ENCODE data around the gene HS6ST3.

HS6ST3 gene

DNA sequence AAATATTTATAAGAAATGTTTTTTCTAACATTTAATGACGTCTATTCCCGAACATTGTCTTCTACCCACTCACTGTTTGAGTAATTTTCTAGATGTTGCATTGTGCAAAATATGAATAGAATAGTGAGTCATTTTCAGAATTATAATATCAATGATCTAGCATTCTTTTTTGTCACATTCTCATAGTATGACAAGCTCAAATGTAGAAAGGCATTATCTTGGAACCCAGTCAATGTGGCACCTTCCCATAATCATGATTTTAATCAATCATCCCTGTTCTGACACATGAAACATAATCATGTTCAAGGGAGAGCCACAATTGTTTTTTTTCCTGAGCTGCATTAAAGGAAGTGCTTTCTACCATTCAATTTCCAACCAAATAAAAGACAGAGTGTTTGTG, 638.6 kb downstream of the HS6ST3 start:
- DNase-seq (ENCODE audit: insufficient read length) (no peak), FAIRE-seq (no peak)
- no peak for TF ChIP-seq TAF1 (IDR thresholded peaks at IDR 0.05; ENCODE audit: borderline replicate concordance, low read depth, low read length)

DNA sequence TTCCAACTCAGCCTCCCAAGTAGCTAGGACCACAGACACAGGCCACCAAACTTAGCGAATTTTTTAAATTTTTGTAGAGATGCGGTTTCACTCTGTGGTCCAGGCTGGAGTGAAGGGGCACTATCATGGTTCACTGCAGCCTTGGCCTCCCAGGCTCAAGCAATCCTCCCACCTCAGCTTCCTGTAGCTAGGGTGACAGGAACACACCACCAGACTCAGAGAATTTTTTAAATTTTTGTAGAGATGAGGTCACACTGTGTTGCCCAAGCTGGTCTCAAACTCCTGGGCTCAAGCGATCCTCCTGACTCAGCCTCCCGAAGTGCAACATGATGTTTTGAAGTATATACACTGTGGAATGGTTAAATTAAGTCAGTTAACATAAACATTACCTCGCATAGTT, 640.8 kb downstream of the HS6ST3 start:
- TF ChIP-seq POLR2A (IDR thresholded peaks at IDR 0.05; ENCODE audit: low read depth, low read length) = no peak
- TF ChIP-seq TAF1 (IDR thresholded peaks at IDR 0.05; ENCODE audit: borderline replicate concordance, low read depth, low read length) = no peak
- TF ChIP-seq POLR2AphosphoS5 (IDR thresholded peaks at IDR 0.05; ENCODE audit: low read depth, low read length) = no peak
- DNase-seq (ENCODE audit: insufficient read length) (no peak), FAIRE-seq (no peak)

DNA sequence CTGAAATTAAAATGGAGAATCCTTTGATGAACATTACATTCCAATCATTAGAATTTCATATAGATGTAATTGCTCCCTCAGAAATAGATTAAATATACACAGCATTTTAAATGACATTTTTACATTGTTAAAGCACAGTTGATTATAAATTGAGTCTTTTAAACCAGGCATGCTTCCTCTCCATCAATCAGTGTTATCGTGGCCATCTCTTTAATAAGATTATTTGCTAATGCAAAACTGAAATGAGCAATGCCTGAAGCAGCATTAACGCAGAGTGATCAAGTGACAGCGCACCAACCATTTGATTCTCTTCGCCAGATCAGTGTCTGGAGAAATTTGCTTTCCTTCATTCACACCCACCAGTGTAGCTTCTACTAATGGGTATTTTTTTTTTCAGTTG, 644.6 kb downstream of the HS6ST3 start:
- TF ChIP-seq POLR2AphosphoS5 (IDR thresholded peaks at IDR 0.05; ENCODE audit: low read depth, low read length) = no peak
- no peak for TF ChIP-seq POLR2A (IDR thresholded peaks at IDR 0.05; ENCODE audit: low read depth, low read length)
- no peak for TF ChIP-seq TAF1 (IDR thresholded peaks at IDR 0.05; ENCODE audit: borderline replicate concordance, low read depth, low read length)
- DNase-seq (ENCODE audit: insufficient read length) (no peak), FAIRE-seq (no peak)

DNA sequence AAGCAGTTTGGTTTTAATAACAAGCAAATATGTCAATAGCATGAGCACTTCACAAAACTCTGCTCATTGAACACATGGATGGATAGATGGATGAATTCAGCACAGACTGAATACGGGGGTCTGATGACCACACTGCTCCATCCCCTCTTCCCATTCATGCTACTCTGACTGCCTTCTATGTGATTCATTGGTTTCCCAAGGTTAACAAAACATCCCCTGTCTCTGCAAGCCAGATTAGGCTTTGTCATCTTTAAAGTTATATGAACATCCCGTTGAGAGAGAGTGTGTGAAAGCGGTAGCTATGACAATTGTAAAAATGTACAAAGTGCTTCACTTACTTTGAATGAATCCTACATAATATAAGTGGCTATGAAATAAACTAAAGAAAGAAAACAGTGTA, 651.9 kb downstream of the HS6ST3 start:
- FAIRE-seq = no peak
- TF ChIP-seq TAF1 (IDR thresholded peaks at IDR 0.05; ENCODE audit: borderline replicate concordance, low read depth, low read length) (no peak), POLR2AphosphoS5 (IDR thresholded peaks at IDR 0.05; ENCODE audit: low read depth, low read length) (no peak), POLR2A (IDR thresholded peaks at IDR 0.05; ENCODE audit: low read depth, low read length) (no peak)

DNA sequence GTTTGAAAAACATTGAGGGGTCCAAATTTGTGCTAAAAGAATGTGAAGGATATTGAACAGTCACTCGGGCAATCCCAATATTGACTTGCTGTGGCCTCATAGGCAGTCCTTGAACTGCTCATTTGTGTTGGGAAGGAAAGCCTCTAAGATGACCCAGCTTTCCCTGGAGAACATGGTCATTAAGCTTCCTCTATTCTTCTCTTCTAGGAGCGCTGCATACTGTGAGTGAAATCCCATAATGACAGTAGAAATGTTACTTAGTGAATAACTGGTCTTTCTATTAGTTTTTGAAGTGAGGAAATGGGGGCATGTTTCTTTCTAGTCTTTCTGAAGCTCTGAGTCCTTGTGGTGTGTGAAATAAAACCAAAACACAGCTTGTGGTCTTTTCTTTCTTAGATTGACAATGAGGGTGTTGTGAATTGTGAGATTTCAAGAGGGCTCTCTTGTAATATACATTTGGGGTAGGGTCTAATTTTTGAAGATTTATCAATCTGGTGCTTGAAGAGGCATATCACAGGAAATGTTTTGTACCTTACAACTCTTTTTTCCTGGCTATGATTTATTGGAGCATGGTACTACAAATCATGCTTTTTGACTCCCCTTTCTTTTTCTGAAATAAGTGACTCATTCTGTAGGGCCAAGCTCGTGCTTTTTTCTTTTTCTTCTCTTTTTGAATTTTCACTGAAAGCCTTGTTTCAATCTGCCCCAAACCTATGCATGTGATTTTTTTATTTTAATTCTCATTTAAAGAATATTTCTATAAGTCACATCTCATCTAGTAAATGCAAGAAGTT, 653.6 kb downstream of the HS6ST3 start:
- FAIRE-seq (no peak), DNase-seq (ENCODE audit: insufficient read length) (no peak)
- TF ChIP-seq POLR2A (IDR thresholded peaks at IDR 0.05; ENCODE audit: low read depth, low read length) (no peak), POLR2AphosphoS5 (IDR thresholded peaks at IDR 0.05; ENCODE audit: low read depth, low read length) (no peak), TAF1 (IDR thresholded peaks at IDR 0.05; ENCODE audit: borderline replicate concordance, low read depth, low read length) (no peak)

More for the DNA sequence above, 651.9 kb downstream of the HS6ST3 start:
- DNase-seq (ENCODE audit: insufficient read length) = no peak

DNA sequence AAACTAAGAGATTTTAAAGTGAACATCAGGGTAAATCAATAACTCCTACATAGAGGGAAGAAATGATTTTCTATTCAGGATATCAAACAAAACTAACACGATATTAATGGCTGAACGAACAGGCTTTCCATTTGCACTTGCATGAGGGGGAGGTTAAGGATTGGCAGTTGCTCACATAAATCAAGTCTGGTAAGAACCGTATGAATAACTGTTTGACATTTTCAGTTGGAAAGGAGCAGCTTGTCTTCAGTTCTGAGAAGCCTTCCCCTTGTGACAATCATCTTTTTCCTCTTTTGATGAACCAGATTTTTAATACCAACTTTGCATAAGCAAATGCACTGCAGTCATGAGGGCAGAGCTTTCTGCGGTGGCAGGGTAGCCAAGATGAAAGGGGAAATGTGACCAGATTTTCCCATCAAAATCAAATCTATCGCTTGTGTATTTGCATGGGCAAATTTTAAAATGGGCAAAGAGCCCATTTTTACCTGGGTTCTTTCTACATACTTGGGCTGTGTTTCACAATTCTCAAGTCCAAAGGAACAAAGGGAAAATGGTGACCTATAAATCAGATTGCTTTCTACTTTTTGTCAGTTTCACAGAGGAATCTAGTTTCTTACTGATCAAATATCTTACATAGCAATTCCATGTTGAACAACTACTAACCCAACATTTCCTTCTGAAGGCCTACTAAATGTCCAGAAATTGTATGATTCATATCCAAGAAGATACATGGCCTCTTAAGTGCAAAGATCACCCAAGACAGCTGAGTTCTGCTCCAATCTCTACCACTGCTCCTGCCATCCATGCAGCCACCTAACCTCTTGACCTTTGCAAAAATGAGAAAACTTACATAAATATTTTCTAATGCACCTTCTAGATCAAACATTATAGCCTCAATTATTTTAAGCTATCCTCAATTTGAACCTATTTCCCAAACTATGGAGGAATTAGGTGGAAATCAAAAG, 654.7 kb downstream of the HS6ST3 start:
- TF ChIP-seq POLR2AphosphoS5 (IDR thresholded peaks at IDR 0.05; ENCODE audit: low read depth, low read length) (no peak), TAF1 (IDR thresholded peaks at IDR 0.05; ENCODE audit: borderline replicate concordance, low read depth, low read length) (no peak), POLR2A (IDR thresholded peaks at IDR 0.05; ENCODE audit: low read depth, low read length) (no peak)
- no peak for DNase-seq (ENCODE audit: insufficient read length)
- no peak for FAIRE-seq

DNA sequence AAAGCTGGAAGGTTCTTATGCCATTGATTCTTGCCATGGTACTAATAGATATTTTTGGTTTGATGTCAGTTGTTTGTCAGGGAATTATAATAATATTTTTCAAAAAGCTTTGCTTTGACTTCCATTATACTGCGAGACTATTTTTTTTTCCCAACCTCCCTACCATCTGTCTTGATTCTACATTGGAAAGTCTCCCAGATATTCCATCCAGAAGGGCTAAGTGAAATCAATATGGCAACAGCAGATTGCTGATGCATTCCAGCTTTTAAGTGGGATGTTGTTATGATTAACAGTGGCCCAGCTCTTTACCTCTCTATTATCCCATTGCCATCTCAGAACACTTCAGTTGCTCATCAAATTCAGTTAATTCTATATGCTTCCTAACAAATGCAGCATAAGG, 657.0 kb downstream of the HS6ST3 start:
- FAIRE-seq (no peak), DNase-seq (ENCODE audit: insufficient read length) (no peak)
- TF ChIP-seq POLR2A (IDR thresholded peaks at IDR 0.05; ENCODE audit: low read depth, low read length) (no peak), TAF1 (IDR thresholded peaks at IDR 0.05; ENCODE audit: borderline replicate concordance, low read depth, low read length) (no peak), POLR2AphosphoS5 (IDR thresholded peaks at IDR 0.05; ENCODE audit: low read depth, low read length) (no peak)

DNA sequence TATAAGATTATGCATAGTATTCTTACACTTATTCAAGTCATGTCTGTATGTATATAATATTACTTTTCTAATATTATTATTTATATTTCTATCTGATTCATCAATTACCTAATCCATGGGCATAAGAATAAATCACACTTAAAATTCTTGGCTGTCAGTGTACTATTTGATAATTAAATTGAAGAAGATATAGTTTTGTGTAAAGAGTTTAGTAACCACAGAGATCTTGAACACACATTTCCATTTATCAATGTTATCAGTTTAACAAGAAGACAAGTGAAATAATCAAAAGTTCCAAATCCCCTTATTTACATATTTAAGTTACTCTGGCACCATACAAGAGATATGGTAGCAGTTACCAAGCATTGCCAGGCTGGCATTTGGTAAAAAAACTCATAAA, 659.9 kb downstream of the HS6ST3 start:
- TF ChIP-seq POLR2A (IDR thresholded peaks at IDR 0.05; ENCODE audit: low read depth, low read length) (no peak), POLR2AphosphoS5 (IDR thresholded peaks at IDR 0.05; ENCODE audit: low read depth, low read length) (no peak), TAF1 (IDR thresholded peaks at IDR 0.05; ENCODE audit: borderline replicate concordance, low read depth, low read length) (no peak)
- no peak for FAIRE-seq

DNA sequence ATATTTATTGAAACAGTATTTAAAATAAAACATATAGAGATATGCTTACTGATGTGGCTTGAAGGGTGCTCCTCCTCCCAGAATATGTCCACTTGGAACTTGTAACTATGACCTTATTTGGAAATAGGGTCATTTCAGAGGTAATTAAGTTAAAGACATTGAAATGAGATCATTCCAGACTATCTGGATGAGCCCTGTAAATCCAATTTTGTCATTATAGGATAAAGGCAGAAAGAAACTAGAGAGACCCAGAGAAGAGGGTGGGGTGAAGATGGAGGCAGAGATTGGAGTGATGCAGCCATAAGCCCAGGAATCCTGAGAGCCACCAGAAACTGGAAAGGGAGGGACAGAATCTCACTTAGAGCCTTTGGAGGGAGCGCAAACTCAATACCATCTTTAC, 661.2 kb downstream of the HS6ST3 start:
- FAIRE-seq (no peak), DNase-seq (ENCODE audit: insufficient read length) (no peak)
- TF ChIP-seq TAF1 (IDR thresholded peaks at IDR 0.05; ENCODE audit: borderline replicate concordance, low read depth, low read length) (no peak), POLR2A (IDR thresholded peaks at IDR 0.05; ENCODE audit: low read depth, low read length) (no peak), POLR2AphosphoS5 (IDR thresholded peaks at IDR 0.05; ENCODE audit: low read depth, low read length) (no peak)

More for the DNA sequence above, 659.9 kb downstream of the HS6ST3 start:
- no peak for DNase-seq (ENCODE audit: insufficient read length)

DNA sequence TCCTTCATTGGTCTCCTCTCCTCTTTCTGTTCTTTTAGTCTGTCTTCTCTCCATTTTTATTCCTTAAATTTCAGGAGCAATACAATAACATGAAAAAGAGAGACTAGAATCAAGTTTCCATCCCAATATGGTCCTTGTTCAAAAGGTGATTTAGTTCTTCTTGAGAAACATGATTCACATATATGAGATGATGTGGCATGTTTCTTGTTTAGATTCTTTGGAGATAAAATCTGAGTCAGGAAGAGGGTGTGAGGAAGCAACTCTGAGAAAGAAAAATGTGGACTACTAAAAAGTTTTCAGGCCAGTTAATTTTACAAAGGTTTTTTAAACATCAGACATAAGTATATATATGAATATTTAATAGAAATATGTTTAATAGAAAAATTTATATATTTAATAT, 673.0 kb downstream of the HS6ST3 start:
- FAIRE-seq = no peak
- TF ChIP-seq POLR2A (IDR thresholded peaks at IDR 0.05; ENCODE audit: low read depth, low read length) (no peak), POLR2AphosphoS5 (IDR thresholded peaks at IDR 0.05; ENCODE audit: low read depth, low read length) (no peak), TAF1 (IDR thresholded peaks at IDR 0.05; ENCODE audit: borderline replicate concordance, low read depth, low read length) (no peak)
- no peak for DNase-seq (ENCODE audit: insufficient read length)

DNA sequence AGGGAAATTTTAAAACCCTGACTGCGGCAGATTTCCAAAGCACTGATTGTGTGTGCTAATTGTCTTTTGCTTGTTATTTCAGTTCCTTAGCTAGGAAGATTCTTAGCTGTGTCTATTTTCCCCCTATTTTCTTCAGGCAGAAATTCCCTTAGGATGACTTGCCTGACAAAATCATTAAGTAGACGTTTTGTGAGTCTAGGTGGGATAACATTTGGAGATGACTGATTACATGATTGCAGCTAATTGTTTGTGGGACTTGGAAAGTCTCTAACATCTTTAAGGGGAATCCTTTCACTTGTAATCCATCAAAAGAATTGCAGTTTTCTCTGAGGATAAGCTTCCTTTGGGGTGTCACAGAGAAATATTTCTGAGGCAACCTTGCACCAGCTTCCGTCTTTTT, 676.4 kb downstream of the HS6ST3 start:
- no peak for TF ChIP-seq POLR2A (IDR thresholded peaks at IDR 0.05; ENCODE audit: low read depth, low read length)
- no peak for TF ChIP-seq TAF1 (IDR thresholded peaks at IDR 0.05; ENCODE audit: borderline replicate concordance, low read depth, low read length)
- no peak for TF ChIP-seq POLR2AphosphoS5 (IDR thresholded peaks at IDR 0.05; ENCODE audit: low read depth, low read length)
- FAIRE-seq = no peak
- no peak for DNase-seq (ENCODE audit: insufficient read length)

Measured in GM12892 (cell line).